Pulmonary artery endothelial cell (primary cell): ENCODE results near the gene PRPF38A. TPM values are rescaled to one million over a fixed set of nuclear protein-coding genes. Genes with fewer than 3 reads are reported as not detected.
"Not testable (repeated sequence)": the region's sequence is repeated elsewhere in the genome, so short reads cannot be mapped to it uniquely, and the experiment has no call there.

Experiments
- DNase-seq: peaks from one replicate; pipeline ENCODE4 v3.0.0-alpha.2; 2011; ENCODE audit warnings: low read depth, low spot score
- total RNA-seq: library from RNA; depleted of rRNA; stranded (reverse); fragments of >200 nt; gene quantifications from 2 replicates; pipeline ENCODE4 v1.2.3, GENCODE V29; 2014

Gene PRPF38A, protein sequence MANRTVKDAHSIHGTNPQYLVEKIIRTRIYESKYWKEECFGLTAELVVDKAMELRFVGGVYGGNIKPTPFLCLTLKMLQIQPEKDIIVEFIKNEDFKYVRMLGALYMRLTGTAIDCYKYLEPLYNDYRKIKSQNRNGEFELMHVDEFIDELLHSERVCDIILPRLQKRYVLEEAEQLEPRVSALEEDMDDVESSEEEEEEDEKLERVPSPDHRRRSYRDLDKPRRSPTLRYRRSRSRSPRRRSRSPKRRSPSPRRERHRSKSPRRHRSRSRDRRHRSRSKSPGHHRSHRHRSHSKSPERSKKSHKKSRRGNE
- 12.7 and 18.2 TPM in 2 replicates for total RNA-seq

GRCh38 chr1:52404116-52404974 is at the start of gene PRPF38A, which contains the start of gene ORC1:
Gene PRPF38A, plus strand, starts transcription at chr1:52404602. Its CDS starts 148 bp downstream, at chr1:52404750.
Gene ORC1, minus strand, starts transcription at chr1:52404423. Its CDS starts 2,200 bp downstream, at chr1:52402223.
- DNase-seq = peak; percentile 90

DNA sequence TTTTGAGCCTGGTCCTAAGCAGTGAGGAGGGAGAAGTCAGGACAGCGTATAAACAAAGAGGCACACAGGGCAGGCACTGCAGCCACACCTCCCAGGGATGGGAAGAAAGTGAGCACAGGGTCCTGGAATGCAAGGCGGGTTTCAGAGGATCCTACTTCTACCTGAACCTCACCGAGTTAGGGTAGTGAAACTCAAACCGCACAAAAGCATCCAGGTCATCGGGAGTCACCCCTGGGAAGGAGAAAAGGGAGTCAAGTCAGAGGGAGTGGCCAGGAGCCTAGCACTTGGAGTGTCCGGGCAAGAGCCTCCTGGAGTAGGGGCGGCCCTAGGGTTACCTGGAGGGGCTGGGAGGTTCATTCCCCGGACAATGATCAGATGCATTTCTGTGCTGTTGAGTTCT is 49.0 kb upstream of the PRPF38A start:
- DNase-seq = no peak

GRCh38 chr1:52355847-52356505 is 48.4 kb upstream of the PRPF38A start:
- no peak for DNase-seq

DNA sequence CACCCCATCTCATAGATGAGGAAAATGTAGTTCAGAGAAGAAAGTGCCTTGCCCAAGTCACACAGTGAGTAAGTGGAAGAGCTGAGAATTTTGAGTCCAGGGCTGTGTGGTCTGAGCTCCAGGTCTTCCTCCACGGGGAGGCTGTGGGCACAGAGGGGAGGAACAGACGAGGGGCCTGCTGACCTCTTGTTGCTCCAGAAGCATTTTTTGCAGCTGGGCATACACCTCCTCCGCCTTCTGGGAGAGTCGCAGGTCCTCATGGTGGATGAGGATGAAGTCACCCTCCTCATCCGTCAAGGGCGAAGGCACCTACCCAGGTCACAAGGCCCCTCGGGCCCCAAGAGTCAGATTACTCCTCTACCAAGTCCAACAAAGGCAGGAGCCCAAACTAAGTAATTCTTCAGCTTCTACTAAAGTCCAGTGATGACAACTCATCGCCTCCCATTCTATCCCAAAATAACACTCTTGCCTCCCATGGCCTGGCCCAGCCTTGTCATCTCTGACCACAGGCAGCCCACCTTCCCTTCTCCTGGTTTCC is 47.5 kb upstream of the PRPF38A start:
- no peak for DNase-seq

GRCh38 chr1:52357397-52357796 is 47.0 kb upstream of the PRPF38A start:
- DNase-seq = no peak

- DNase-seq = no peak
These were observed 45.4 kb upstream of the PRPF38A start for GRCh38 chr1:52358851-52359497.

DNA sequence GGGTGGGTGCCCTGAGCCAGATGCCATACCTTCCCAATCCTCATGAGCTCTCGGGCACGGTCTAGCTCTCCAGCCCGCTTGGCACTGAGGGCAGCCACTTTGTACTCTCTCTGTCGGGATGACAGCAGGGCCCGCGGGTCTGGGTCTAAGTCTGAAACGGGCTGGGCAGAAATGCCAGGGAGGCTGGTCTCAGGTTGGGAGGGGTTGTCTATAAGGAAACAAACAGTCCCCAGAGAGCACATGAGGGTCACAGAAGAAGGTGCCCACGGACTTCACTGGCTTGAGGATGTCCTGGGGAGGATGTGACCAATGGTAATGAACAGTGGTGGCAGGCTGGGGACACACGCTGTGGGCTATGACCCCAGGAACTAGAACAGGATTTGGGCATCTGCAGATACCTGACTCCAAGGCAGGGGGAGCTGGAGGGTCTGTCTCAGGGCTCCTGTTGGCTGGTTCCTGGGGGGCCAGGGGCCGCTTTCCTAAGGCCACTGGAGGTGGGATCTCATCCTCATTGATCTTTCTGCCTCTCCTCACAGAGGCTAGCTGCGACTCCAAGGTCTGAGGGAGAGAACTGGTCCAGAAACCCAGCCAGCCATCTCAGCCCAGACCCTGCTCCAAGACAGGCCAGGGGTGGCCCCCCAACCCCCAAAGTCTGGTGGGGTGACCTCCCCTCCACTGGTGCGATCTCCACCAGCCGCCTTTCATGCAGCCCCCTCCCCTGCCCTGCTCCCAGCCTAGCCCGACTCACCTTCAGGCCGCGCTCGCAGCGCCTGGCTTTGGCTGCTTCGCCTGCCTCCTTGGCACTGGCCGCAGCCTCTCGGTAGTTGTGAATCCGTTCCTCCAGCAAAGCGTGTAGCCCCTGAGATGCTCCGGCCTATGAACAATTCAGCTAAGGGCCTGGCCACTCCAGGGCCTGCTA is 44.5 kb upstream of the PRPF38A start:
- no peak for DNase-seq

GRCh38 chr1:52360595-52360968 is 43.8 kb upstream of the PRPF38A start:
- DNase-seq = no peak

DNA sequence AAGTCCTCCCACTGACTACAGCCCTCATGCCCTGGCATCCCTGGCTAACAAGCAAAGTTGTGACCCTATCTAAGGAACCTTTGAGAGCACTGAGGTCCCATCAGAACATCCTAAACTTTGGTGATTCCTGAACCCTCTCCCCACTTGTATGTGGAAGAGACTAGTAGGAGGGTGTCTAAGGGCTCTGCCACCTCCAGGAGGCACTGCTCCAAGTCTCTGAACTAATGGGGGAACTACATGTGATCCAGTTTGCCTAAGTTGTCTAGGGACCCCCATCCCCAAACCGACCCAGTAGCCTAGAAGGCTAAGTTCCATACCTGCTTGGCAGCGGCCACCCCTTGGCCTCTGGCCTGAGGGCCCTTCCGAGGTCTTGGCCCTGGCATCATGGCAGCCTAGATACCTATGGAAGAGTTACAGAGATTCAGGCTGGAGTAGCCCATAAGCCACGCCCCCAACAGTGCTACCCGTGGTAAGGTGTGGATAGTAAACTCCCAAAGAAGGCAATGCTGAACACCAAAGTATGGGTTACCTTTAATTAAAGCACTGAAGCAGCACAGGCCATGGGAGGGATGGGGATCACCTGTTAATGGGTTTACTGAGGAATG is 40.1 kb upstream of the PRPF38A start:
- no peak for DNase-seq

GRCh38 chr1:52365071-52365745 is 39.2 kb upstream of the PRPF38A start:
- DNase-seq = no peak

DNA sequence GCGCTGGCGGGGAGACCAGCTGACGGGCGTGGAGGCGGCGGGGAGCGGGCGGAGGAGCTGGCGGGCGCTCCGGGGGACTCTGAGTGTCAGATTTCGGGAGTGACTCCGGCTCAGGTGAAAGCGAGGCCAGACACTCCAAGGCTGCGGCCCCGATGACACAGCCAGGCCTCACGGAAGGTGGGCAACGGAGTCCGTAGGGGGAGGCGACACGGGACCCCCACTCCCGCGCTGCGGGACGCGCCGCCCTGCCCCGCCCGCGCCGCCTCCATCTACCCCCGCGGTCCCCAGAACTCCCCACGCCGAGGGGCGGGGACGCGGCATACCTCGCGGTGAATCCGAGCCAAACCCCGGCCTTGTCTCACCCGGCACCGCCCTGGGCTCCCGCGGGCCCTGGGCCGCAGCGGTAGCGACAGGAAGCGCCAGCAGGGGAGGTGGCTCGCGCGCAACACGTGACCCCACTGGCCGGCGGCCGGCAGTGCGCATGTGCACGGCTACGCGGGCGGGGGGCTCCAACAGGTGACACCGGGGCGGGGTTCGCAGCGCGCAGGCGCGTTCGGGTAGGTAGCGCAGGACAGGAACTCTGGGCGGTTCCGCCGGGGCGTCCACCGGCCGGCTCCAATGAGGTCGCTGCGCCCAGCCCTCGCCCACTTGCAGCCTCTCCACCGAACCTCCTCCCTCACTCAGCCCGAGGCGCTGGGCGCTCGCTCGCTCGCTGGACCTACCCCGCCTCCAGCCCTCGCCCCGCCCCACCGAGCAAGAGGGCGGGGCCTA is 38.5 kb upstream of the PRPF38A start, which contains the start of gene CC2D1B:
TSS of gene CC2D1B (minus strand) at position 460 of the 771 bp plus-strand sequence. CDS start 1,585 bp downstream, outside the sequence.
- DNase-seq = peak; percentile 89

DNA sequence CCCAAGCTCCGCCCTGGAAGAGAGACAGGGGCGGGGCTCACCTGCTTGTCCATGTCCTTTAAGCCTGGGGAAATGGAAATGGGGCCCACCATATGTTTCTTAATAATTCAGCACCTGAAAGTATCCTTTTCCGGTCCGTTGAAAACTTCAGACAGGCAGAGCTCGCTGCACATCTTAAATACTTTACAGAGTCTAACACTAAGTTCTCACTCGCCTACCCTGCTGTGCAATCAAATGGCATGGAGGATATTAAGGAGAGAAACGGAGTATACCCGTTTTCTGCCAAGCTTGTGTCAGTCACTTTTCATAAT is 37.9 kb upstream of the PRPF38A start:
- DNase-seq = no peak

GRCh38 chr1:52367272-52367671 is 37.1 kb upstream of the PRPF38A start:
- no peak for DNase-seq

GRCh38 chr1:52368383-52369172 is 35.8 kb upstream of the PRPF38A start:
- no peak for DNase-seq

DNA sequence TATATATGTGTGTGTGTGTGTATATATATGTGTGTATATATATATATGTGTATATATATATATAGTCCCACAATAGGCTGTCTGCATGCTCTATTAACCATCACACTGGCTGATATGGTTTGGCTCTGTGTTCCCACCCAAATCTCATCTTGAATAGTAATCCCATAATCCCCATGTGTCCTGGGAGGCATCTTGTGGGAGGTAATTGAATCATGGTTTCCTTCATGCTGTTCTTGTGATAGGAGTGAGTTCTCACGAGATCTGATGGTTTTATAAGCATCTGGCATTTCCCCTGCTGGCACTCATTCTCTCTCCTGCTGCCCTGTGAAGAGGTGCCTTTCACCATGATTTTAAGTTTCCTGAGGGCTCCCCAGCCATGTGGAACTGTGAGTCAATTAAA is 34.6 kb upstream of the PRPF38A start:
- DNase-seq = not testable (repeated sequence)

DNA sequence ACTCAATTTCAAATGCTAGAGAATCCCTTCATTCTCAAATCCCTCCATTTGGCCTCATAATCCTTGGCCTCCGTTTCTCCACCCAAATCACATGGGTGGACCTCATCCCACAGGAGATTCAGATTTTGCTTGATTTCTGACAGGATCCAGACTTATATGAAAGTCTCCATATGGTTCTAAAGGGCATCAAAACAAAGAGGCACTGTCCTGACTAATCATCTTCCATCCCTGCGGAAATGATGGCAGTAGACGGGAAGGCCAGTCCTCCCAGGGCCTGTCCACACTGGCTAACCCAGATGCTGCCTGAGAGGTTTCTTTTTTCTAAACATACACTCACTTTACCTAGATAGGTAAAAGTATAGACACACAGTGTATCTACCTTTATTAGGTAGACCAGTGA is 19.0 kb upstream of the PRPF38A start:
- DNase-seq = no peak

DNA sequence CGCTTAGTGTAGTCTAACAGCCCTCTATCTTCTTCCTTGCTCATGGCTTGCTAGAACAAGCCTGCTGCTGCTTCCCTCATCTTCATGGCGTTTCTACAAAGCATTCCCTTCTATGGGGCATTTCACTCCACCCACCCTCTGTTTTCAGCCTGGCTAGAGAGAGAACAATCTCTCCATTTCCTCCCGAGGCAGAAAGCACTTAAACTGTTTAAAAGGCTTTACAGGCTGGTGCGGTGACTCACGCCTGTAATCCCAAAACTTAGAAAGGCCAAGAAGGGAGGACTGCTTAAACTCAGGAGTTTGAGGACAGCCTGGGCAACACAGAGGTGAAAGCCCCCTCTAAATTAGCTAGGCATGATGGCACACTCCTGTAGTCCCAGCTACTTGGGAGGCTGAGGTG is 17.9 kb upstream of the PRPF38A start:
- no peak for DNase-seq

GRCh38 chr1:52393174-52393573 is 11.2 kb upstream of the PRPF38A start:
- DNase-seq = no peak
